ENCODE measurements around the gene TMOD3. TPM values are rescaled to one million over a fixed set of nuclear protein-coding genes. Genes with fewer than 3 reads are reported as not detected.
"Not testable (repeated sequence)": the region's sequence is repeated elsewhere in the genome, so short reads cannot be mapped to it uniquely, and the experiment has no call there.

Gene TMOD3
- total RNA-seq, 6 donors from 2014 or later = 40.4 to 81.6 (median 72.7) TPM

- TF ChIP-seq CTCF (IDR thresholded peaks at IDR 0.05) = no peak
- no peak for TF ChIP-seq EP300 (IDR thresholded peaks at IDR 0.05)
- no peak for TF ChIP-seq POLR2AphosphoS5 (IDR thresholded peaks at IDR 0.05)
- no peak for TF ChIP-seq POLR2A (IDR thresholded peaks at IDR 0.05)
- Histone ChIP-seq H3K27me3 (no peaks in the 10 kb centered on the region), H3K9me3 (no peaks in the 10 kb centered on the region), H3K36me3 (no peaks in the 10 kb centered on the region), H3K27ac (peak overlapping the region in 3 of 4 donors; percentile 37 to 87 (median 70)), H3K4me3 (no peak overlapping the region), H3K4me1 (peaks cover 30 to 43% (median 36%) of the 10 kb centered on the region in 4 donors)
- ATAC-seq (ENCODE audit: low FRiP score in 2 of 2) (peak in 1 of 2 donors; percentile 38), DNase-seq (no peak)
- WGBS, 2 donors = 35 to 52% methylated on average over 1 of the region's 1 CpG
These were observed 50.1 kb downstream of the TMOD3 start for GRCh38 chr15:51879555-51879954.

- 84 to 86% methylated on average over 2 of the region's 2 CpGs for WGBS, 2 donors
- no peak for TF ChIP-seq CTCF (IDR thresholded peaks at IDR 0.05)
- no peak for TF ChIP-seq POLR2AphosphoS5 (IDR thresholded peaks at IDR 0.05)
- no peak for TF ChIP-seq EP300 (IDR thresholded peaks at IDR 0.05)
- no peak for TF ChIP-seq POLR2A (IDR thresholded peaks at IDR 0.05)
- H3K36me3 ChIP-seq = peaks cover 0 to 6% (median 0%) of the 10 kb centered on the region in 4 donors
These were observed 53.9 kb downstream of the TMOD3 start for GRCh38 chr15:51883271-51883837.

GRCh38 chr15:51884041-51884440 is 54.6 kb downstream of the TMOD3 start:
- Histone ChIP-seq H3K27me3 (no peaks in the 10 kb centered on the region), H3K4me3 (no peak overlapping the region), H3K36me3 (peaks cover 0 to 8% (median 0%) of the 10 kb centered on the region in 4 donors), H3K27ac (peak overlapping the region in 3 of 4 donors; percentile 2 to 42 (median 10)), H3K9me3 (no peaks in the 10 kb centered on the region), H3K4me1 (peaks cover 16 to 31% (median 25%) of the 10 kb centered on the region in 4 donors)
- WGBS, 2 donors = 94 to 95% methylated on average over 1 of the region's 1 CpG
- no peak for DNase-seq
- TF ChIP-seq CTCF (IDR thresholded peaks at IDR 0.05) (no peak), POLR2A (IDR thresholded peaks at IDR 0.05) (no peak)
- ATAC-seq (ENCODE audit: low FRiP score in 2 of 2) = no peak

More at GRCh38 chr15:51883271-51883837, 53.9 kb downstream of the TMOD3 start:
- no peaks in the 10 kb centered on the region for H3K9me3 ChIP-seq
- H3K27me3 ChIP-seq = no peaks in the 10 kb centered on the region
- peak overlapping the region in 1 of 4 donors; percentile 35 for H3K27ac ChIP-seq
- no peak for ATAC-seq (ENCODE audit: low FRiP score in 2 of 2)
- no peak for DNase-seq
- H3K4me1 ChIP-seq = peaks cover 22 to 37% (median 28%) of the 10 kb centered on the region in 4 donors
- H3K4me3 ChIP-seq = no peak overlapping the region

- Histone ChIP-seq H3K9me3 (no peaks in the 10 kb centered on the region), H3K36me3 (peaks cover 0 to 14% (median 1%) of the 10 kb centered on the region in 4 donors), H3K4me1 (peaks cover 10 to 24% (median 20%) of the 10 kb centered on the region in 4 donors), H3K27me3 (no peaks in the 10 kb centered on the region), H3K27ac (peak overlapping the region in 2 of 4 donors; percentile 2 to 42), H3K4me3 (no peak overlapping the region)
- no peak for DNase-seq
- no peak for TF ChIP-seq CTCF (IDR thresholded peaks at IDR 0.05)
- TF ChIP-seq EP300 (IDR thresholded peaks at IDR 0.05) = no peak
- no peak for TF ChIP-seq POLR2AphosphoS5 (IDR thresholded peaks at IDR 0.05)
- TF ChIP-seq POLR2A (IDR thresholded peaks at IDR 0.05) = no peak
- ATAC-seq (ENCODE audit: low FRiP score in 2 of 2) = no peak
These were observed 55.2 kb downstream of the TMOD3 start for GRCh38 chr15:51884517-51885236.

GRCh38 chr15:51885758-51886157 is 56.3 kb downstream of the TMOD3 start:
- not testable (repeated sequence) for ATAC-seq (ENCODE audit: low FRiP score in 2 of 2); H3K9me3 ChIP-seq; H3K4me3 ChIP-seq; H3K27me3 ChIP-seq
- 94 to 97% methylated on average over 9 to 25 of the region's 32 CpGs for WGBS, 2 donors
- peak overlapping the region in 1 of 4 donors; percentile 23 for H3K27ac ChIP-seq
- H3K4me1 ChIP-seq = peaks cover 8 to 19% (median 16%) of the 10 kb centered on the region in 4 donors
- peaks cover 0 to 22% (median 2%) of the 10 kb centered on the region in 4 donors for H3K36me3 ChIP-seq
- DNase-seq = peak in 1 of 2 donors; percentile 71
